GM21367 (cell line): ENCODE results near the gene SAXO1.
"Not testable (repeated sequence)": the region's sequence is repeated elsewhere in the genome, so short reads cannot be mapped to it uniquely, and the experiment has no call there.

Experiments
- ATAC-seq: cut with Tn5 transposase; IDR thresholded peaks from one replicate; pipeline ENCODE4 v1.9.1; 2021; ENCODE audit not compliant: unreplicated experiment

The SAXO1 gene

GRCh38 chr9:19033015-19033414 lies at the start of gene SAXO1:
SAXO1 (minus strand) TSS chr9:19033209; CDS start chr9:19032908, 301 bp downstream.
- ATAC-seq: no peak

GRCh38 chr9:19074836-19075235 lies 41.8 kb upstream of the SAXO1 start:
- ATAC-seq: no peak

- no peak for ATAC-seq
Observed at GRCh38 chr9:19074229-19074628, 41.2 kb upstream of the SAXO1 start.

- no peak for ATAC-seq
Observed at GRCh38 chr9:19057033-19057432, 24.0 kb upstream of the SAXO1 start.

- ATAC-seq: no peak
Observed at GRCh38 chr9:19050637-19051591, 17.9 kb upstream of the SAXO1 start.

- ATAC-seq: no peak
Observed at GRCh38 chr9:19049917-19050636, 17.1 kb upstream of the SAXO1 start.

- peak; percentile 91 for ATAC-seq
Observed at GRCh38 chr9:19048966-19049916, 16.2 kb upstream of the SAXO1 start, which contains the start of gene RRAGA. RRAGA (plus strand) TSS chr9:19049427; CDS start chr9:19049660, 233 bp downstream.

- no peak for ATAC-seq
Observed at GRCh38 chr9:19036611-19037010, 3.6 kb upstream of the SAXO1 start.

- no peak for ATAC-seq
Observed at GRCh38 chr9:19032406-19032805, 603 bp downstream of the SAXO1 start.

GRCh38 chr9:19030899-19031298 lies 2.1 kb downstream of the SAXO1 start:
- no peak for ATAC-seq

GRCh38 chr9:19028835-19029451 lies 4.1 kb downstream of the SAXO1 start:
- peak; percentile 83 for ATAC-seq

- ATAC-seq: no peak
Observed at GRCh38 chr9:19027825-19028224, 5.2 kb downstream of the SAXO1 start.

GRCh38 chr9:19026375-19026774 lies 6.6 kb downstream of the SAXO1 start:
- ATAC-seq: no peak

- no peak for ATAC-seq
Observed at GRCh38 chr9:19023078-19023477, 9.9 kb downstream of the SAXO1 start.

- ATAC-seq: no peak
Observed at GRCh38 chr9:19022206-19022605, 10.8 kb downstream of the SAXO1 start.

GRCh38 chr9:19021649-19022048 lies 11.4 kb downstream of the SAXO1 start:
- ATAC-seq: not testable (repeated sequence)

- ATAC-seq: no peak
Observed at GRCh38 chr9:19020886-19021455, 12.0 kb downstream of the SAXO1 start.

- no peak for ATAC-seq
Observed at GRCh38 chr9:19018201-19018600, 14.8 kb downstream of the SAXO1 start.

- ATAC-seq: no peak
Observed at GRCh38 chr9:19009391-19009965, 23.5 kb downstream of the SAXO1 start.

GRCh38 chr9:19000133-19000532 lies 32.9 kb downstream of the SAXO1 start:
- no peak for ATAC-seq
